Activated CD8-positive, alpha-beta T cell treated with anti-CD3 and anti-CD28 coated beads, Interleukin-2, amount 10 ng/mL, durations not matched to agents 7 days and 5 days (primary cell): ENCODE data around the gene NRDE2. TPM values are rescaled to one million over a fixed set of nuclear protein-coding genes. Genes with fewer than 3 reads are reported as not detected.

Experiments
- ATAC-seq: fragments of 150-1000 bp; cut with Tn5 transposase; one replicate; pipeline ENCODE4 v1.10.0; 2021; ENCODE audit warnings: moderate library complexity
- CTCF ChIA-PET: fragments of 350-600 bp; sonication (Branson Sonifier 250); formaldehyde crosslinking; loops from one replicate; lab custom pipeline; 2021; ENCODE audit warnings: antibody characterized with exemption; lab: Charles Lee
- POLR2A ChIA-PET: fragments of 350-600 bp; sonication (Branson Sonifier 250); formaldehyde crosslinking; loops from one replicate; lab custom pipeline; 2021; ENCODE audit warnings: antibody characterized with exemption; lab: Charles Lee
- DNase-seq: peaks from one replicate; pipeline ENCODE4 v3.0.0-alpha.2; 2020
- H3K27ac Mint-ChIP-seq: one replicate; pipeline ENCODE4 v1.8.0; 2021; ENCODE audit warnings: mild to moderate bottlenecking, mixed read lengths
- H3K27me3 Mint-ChIP-seq: one replicate; pipeline ENCODE4 v1.8.0; 2021; ENCODE audit warnings: low read depth, mixed read lengths
- H3K36me3 Mint-ChIP-seq: one replicate; pipeline ENCODE4 v1.8.0; 2021; ENCODE audit warnings: low read depth, mixed read lengths
- H3K4me1 Mint-ChIP-seq: one replicate; pipeline ENCODE4 v1.8.0; 2021; ENCODE audit warnings: low read depth, mixed read lengths
- H3K4me3 Mint-ChIP-seq: one replicate; pipeline ENCODE4 v1.8.0; 2021; ENCODE audit warnings: mild to moderate bottlenecking, mixed read lengths
- H3K9me3 Mint-ChIP-seq: one replicate; pipeline ENCODE4 v1.8.0; 2022; ENCODE audit warnings: mixed read lengths; ENCODE audit not compliant: insufficient read depth
- total RNA-seq, 2 experiments: library from RNA; stranded (reverse); gene quantifications; one replicate each; pipeline ENCODE4 v1.2.3, GENCODE V29; 2021

The NRDE2 gene
- total RNA-seq, 2 experiments from 2014 or later = 22.1 to 23.5 TPM

GRCh38 chr14:90294872-90295271, 36.9 kb downstream of the NRDE2 start:
- ChIA-PET CTCF (no interaction called here), POLR2A (interaction anchor here (1.0 kb wide), 1 partner anchor 38 kb away, joined by 3 read pairs; no protein-coding TSS in a partner anchor)
- Mint-ChIP-seq H3K27me3 (no peaks in the 10 kb centered on the region), H3K36me3 (peaks cover 27% of the 10 kb centered on the region), H3K4me3 (no peak overlapping the region), H3K4me1 (no peaks in the 10 kb centered on the region), H3K27ac (no peak overlapping the region), H3K9me3 (no peaks in the 10 kb centered on the region)
- ATAC-seq = no peak
- no peak for DNase-seq

- no peak for DNase-seq
- H3K9me3 Mint-ChIP-seq = no peaks in the 10 kb centered on the region
- ChIA-PET POLR2A (no interaction called here), CTCF (no interaction called here)
- no peak overlapping the region for H3K27ac Mint-ChIP-seq
- H3K4me3 Mint-ChIP-seq = no peak overlapping the region
- peaks cover 25% of the 10 kb centered on the region for H3K36me3 Mint-ChIP-seq
- H3K27me3 Mint-ChIP-seq = no peaks in the 10 kb centered on the region
- H3K4me1 Mint-ChIP-seq = no peaks in the 10 kb centered on the region
- ATAC-seq = no peak
Observed at GRCh38 chr14:90293766-90294730, 37.7 kb downstream of the NRDE2 start.

GRCh38 chr14:90291699-90292098, 40.0 kb downstream of the NRDE2 start:
- no peak overlapping the region for H3K4me3 Mint-ChIP-seq
- CTCF ChIA-PET = no interaction called here
- no peaks in the 10 kb centered on the region for H3K27me3 Mint-ChIP-seq

DNA sequence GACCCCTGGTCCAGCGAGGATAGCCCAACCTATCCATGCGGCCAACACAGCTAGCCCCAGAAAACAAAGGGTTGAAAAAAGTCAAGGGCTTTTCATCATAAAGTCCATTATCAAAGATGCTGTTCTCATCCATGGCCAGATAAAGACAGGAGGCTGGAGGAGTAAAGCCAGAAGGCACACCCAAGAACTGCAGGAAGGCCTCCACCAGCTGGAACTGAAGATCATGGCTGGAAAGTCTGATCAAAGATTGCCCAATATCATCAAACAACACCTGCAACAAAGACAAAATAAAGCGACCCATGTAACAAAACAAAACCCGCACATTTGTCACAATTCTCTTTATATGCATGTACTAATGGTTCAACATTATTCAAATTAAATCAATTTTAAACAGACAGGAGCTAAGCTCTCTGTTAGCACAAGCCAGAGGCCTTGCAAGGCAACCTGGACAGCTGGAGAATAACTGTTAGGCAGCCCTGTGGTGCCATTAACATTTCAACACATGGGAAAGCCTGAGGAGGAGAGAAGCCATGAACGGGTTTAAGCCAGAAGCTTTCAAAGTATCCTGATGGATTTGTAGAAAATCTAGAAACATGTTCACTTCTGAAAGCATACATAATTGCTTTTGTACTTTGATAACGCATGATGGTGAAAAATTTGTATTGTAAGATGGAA, 41.3 kb downstream of the NRDE2 start:
- no peaks in the 10 kb centered on the region for H3K4me1 Mint-ChIP-seq
- H3K36me3 Mint-ChIP-seq = peaks cover 30% of the 10 kb centered on the region
- H3K9me3 Mint-ChIP-seq = no peaks in the 10 kb centered on the region
- ChIA-PET POLR2A (no interaction called here), CTCF (interaction anchor here (1.0 to 2.4 kb wide), 5 partner anchors 11 to 468 kb away, joined by 3 to 8 read pairs (median 4); partner anchors contain the start of gene PSMC1)
- no peak overlapping the region for H3K4me3 Mint-ChIP-seq
- DNase-seq (no peak), ATAC-seq (no peak)
- no peaks in the 10 kb centered on the region for H3K27me3 Mint-ChIP-seq
- no peak overlapping the region for H3K27ac Mint-ChIP-seq

More at GRCh38 chr14:90291699-90292098, 40.0 kb downstream of the NRDE2 start:
- Mint-ChIP-seq H3K9me3 (no peaks in the 10 kb centered on the region), H3K36me3 (peaks cover 32% of the 10 kb centered on the region), H3K27ac (no peak overlapping the region), H3K4me1 (no peaks in the 10 kb centered on the region)
- DNase-seq = no peak
- POLR2A ChIA-PET = no interaction called here
- ATAC-seq = no peak

DNA sequence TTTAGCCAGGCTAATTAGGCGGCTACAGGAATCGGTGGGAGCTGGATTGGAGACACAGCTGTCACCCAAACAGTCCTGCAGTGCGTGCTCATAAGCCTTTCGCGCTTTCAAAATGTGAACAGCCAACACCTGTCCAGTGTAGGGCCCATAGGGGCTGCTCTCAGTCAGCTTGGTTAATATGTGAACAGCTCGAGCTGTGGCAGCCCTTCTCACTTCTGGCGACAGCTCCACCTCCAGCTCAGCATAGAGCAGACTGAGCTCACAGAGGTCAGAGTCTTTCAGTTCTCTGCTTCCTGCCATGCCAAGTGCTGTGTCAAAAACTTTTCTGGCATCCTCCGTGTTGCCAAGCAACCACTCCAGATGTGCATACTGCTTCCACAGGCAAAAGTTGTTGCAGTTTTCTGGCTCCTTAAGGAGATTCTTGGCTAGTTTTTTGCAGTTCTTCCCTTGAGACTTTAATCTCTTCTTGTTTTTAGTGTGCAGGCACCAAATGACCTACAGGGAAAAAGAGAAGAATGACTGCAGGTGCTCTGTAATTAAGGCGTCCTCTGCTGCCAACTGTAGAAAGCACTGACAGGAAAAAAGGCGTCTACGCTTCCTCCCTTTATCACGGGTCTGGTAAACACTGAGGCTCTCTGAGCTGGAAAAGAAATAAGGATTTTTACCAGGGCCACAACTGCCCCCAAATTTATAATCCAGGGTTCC, 42.9 kb downstream of the NRDE2 start:
- H3K27me3 Mint-ChIP-seq = no peaks in the 10 kb centered on the region
- no peaks in the 10 kb centered on the region for H3K9me3 Mint-ChIP-seq
- no peak overlapping the region for H3K27ac Mint-ChIP-seq
- ATAC-seq (no peak), DNase-seq (no peak)
- H3K36me3 Mint-ChIP-seq = peaks cover 22% of the 10 kb centered on the region
- H3K4me3 Mint-ChIP-seq = no peak overlapping the region
- no peaks in the 10 kb centered on the region for H3K4me1 Mint-ChIP-seq
- ChIA-PET CTCF (interaction anchor here (0.9 to 2.4 kb wide), 12 partner anchors 9 to 472 kb away, joined by 3 to 10 read pairs (median 4); partner anchors contain the start of gene NRDE2), POLR2A (no interaction called here)

- DNase-seq (no peak), ATAC-seq (no peak)
- no peak overlapping the region for H3K4me3 Mint-ChIP-seq
- H3K27ac Mint-ChIP-seq = no peak overlapping the region
- H3K27me3 Mint-ChIP-seq = no peaks in the 10 kb centered on the region
- POLR2A ChIA-PET = no interaction called here
- H3K4me1 Mint-ChIP-seq = no peaks in the 10 kb centered on the region
- H3K9me3 Mint-ChIP-seq = no peaks in the 10 kb centered on the region
- H3K36me3 Mint-ChIP-seq = peaks cover 21% of the 10 kb centered on the region
- CTCF ChIA-PET = no interaction called here
Observed at GRCh38 chr14:90287791-90288190, 44.0 kb downstream of the NRDE2 start.

GRCh38 chr14:90281756-90282155, 50.0 kb downstream of the NRDE2 start:
- Mint-ChIP-seq H3K27me3 (no peaks in the 10 kb centered on the region), H3K4me1 (no peaks in the 10 kb centered on the region), H3K9me3 (no peaks in the 10 kb centered on the region), H3K27ac (no peak overlapping the region), H3K4me3 (no peak overlapping the region), H3K36me3 (peaks cover 12% of the 10 kb centered on the region)
- ATAC-seq (no peak), DNase-seq (no peak)
- ChIA-PET CTCF (interaction anchor here (0.8 to 1.5 kb wide), 2 partner anchors 118 to 415 kb away, joined by 3 read pairs; no protein-coding TSS in a partner anchor), POLR2A (no interaction called here)

GRCh38 chr14:90281261-90281660, 50.5 kb downstream of the NRDE2 start:
- H3K9me3 Mint-ChIP-seq = no peaks in the 10 kb centered on the region
- no peak for DNase-seq
- peaks cover 13% of the 10 kb centered on the region for H3K36me3 Mint-ChIP-seq
- no peak for ATAC-seq
- no peaks in the 10 kb centered on the region for H3K27me3 Mint-ChIP-seq
- CTCF ChIA-PET = interaction anchor here (0.8 to 1.5 kb wide), 2 partner anchors 118 to 416 kb away, joined by 3 read pairs; no protein-coding TSS in a partner anchor
- H3K4me1 Mint-ChIP-seq = peaks cover 2% of the 10 kb centered on the region
- POLR2A ChIA-PET = interaction anchor here (0.6 kb wide), 1 partner anchor 1473 kb away, joined by 3 read pairs; no protein-coding TSS in a partner anchor
- no peak overlapping the region for H3K27ac Mint-ChIP-seq
- no peak overlapping the region for H3K4me3 Mint-ChIP-seq

DNA sequence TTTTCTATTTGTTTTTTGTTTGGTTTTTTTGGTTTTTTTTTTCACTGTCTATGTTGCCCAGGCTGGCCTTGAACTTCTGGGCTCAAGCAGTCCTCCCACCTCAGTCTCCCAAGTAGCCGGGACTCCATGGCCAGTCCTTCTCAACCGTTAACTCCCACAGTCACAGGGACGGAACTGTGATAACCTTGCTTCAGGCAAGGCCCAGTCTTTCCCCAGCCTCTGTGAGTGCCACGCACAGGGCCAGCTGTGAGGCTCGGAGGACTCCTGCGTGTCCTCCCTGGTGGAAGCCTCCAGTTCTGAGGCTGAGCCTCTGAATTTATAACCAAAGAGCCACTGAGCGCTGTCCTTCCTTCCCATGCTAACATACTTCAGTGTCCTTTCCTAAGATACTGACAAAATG, 51.6 kb downstream of the NRDE2 start:
- H3K27me3 Mint-ChIP-seq = no peaks in the 10 kb centered on the region
- no peak overlapping the region for H3K4me3 Mint-ChIP-seq
- ChIA-PET POLR2A (no interaction called here), CTCF (no interaction called here)
- ATAC-seq = no peak
- peaks cover 5% of the 10 kb centered on the region for H3K4me1 Mint-ChIP-seq
- no peak for DNase-seq
- peaks cover 11% of the 10 kb centered on the region for H3K36me3 Mint-ChIP-seq
- H3K9me3 Mint-ChIP-seq = no peaks in the 10 kb centered on the region
- no peak overlapping the region for H3K27ac Mint-ChIP-seq

DNA sequence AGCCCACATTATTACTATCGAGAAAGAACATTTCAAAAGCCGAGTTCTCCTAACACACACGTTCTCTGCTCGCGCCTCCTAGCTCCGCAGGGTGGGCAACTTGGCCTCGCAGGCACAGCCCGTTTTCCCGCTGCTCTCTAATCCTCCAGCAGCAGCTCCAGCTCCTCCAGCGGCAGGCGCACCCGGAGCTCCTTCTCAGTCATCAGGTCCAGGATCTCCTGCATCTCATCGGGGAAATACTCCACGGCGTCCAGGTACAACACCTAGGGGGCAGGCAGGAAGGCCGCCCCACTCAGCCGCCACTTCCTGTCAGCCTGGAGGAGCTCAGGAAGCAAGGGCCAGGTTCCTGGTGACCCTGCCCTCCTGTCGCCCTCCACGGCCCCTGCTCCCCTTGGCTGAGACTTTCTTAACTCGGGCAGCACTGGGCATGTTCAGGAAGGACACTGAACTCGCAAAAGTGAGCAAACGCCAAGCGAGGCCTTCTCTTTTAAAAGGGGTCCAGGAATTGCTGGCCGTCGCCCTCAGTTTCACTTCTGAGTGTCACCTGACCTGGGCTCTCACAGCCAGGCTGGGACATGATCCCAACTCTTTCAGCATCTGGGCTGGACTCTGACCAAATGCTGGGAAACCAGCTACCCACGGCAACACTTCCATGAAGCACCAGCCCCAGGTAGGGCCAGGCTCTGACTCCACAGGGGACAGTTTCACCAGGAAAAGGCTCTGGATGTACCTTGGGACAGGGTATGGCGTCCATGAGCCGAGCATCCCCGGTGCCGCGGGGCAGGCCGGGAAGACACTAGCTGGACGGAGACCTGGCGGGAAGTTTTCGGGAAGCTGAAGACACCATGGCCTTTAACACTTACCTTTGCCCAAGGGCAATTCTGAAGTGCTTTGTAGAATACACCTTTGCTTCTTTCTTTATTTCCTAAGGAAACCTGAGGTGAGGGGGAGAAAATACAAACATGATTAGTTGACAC, 53.3 kb downstream of the NRDE2 start:
- no peak for DNase-seq
- H3K9me3 Mint-ChIP-seq = no peaks in the 10 kb centered on the region
- peaks cover 8% of the 10 kb centered on the region for H3K4me1 Mint-ChIP-seq
- peak overlapping the region; percentile 43 for H3K27ac Mint-ChIP-seq
- CTCF ChIA-PET = no interaction called here
- peaks cover 21% of the 10 kb centered on the region for H3K36me3 Mint-ChIP-seq
- H3K27me3 Mint-ChIP-seq = no peaks in the 10 kb centered on the region
- POLR2A ChIA-PET = no interaction called here
- no peak for ATAC-seq
- H3K4me3 Mint-ChIP-seq = no peak overlapping the region
